Breast epithelium (tissue), 4 donors: ENCODE results near the gene C16orf90. TPM values are rescaled to one million over a fixed set of nuclear protein-coding genes. Genes with fewer than 3 reads are reported as not detected.

Source experiments
- DNase-seq, 2 donors: peaks; one replicate each; pipeline ENCODE4 v3.0.0-alpha.2; 2019; ENCODE audit warnings: low spot score in 2 of 2
- H3K27ac ChIP-seq, 2 donors: fragments of 200-600 bp; sonication (generic) in 1 of 2; one replicate each; pipeline ENCODE4 v1.5.1; 2016 to 2019; ENCODE audit warnings: mild to moderate bottlenecking in 1 of 2
- H3K27me3 ChIP-seq, 2 donors: fragments of 200-600 bp; sonication (generic) in 1 of 2; one replicate each; pipeline versions ENCODE4 v1.5.1 to v1.6.0; 2017 to 2019; ENCODE audit warnings: control low read depth in 1 of 2, mild to moderate bottlenecking in 1 of 2
- H3K36me3 ChIP-seq: fragments of 200-600 bp; one replicate; pipeline ENCODE4 v1.5.1; 2019
- H3K4me1 ChIP-seq, 2 donors: fragments of 200-600 bp; sonication (generic); one replicate each; pipeline ENCODE4 v1.5.1; 2016 to 2019; ENCODE audit warnings: control low read depth in 1 of 2
- H3K4me3 ChIP-seq, 3 donors: fragments of 200-600 bp; sonication (generic); 1 replicate in 2 of 3; 2 replicates in 1 of 3; pipeline ENCODE4 v1.5.1; 2016 to 2019; ENCODE audit warnings: mild to moderate bottlenecking in 3 of 3, moderate library complexity in 2 of 3
- H3K9me3 ChIP-seq, 2 donors: fragments of 200-600 bp; sonication (generic) in 1 of 2; one replicate each; pipeline ENCODE4 v1.5.1; 2016 to 2019; ENCODE audit warnings: control low read depth in 1 of 2
- POLR2A ChIP-seq: fragments of 450-650 bp; IDR thresholded peaks from one replicate; pipeline ENCODE4 v1.6.1; 2016; ENCODE audit warnings: antibody characterized with exemption, mild to moderate bottlenecking, moderate library complexity
- POLR2AphosphoS5 ChIP-seq, 3 donors: sonication (generic); formaldehyde crosslinking; IDR thresholded peaks; one replicate each; pipeline ENCODE4 v1.6.1; 2017; ENCODE audit warnings: antibody characterized with exemption in 3 of 3
- intact Hi-C: fragments of 100-400 bp; cut with DNase I; formaldehyde crosslinking; loops from one replicate; pipeline ENCODE4 v1.15.1; 2023; ENCODE audit warnings: low total_unique reads
- total RNA-seq, 3 donors: library from RNA; depleted of rRNA; stranded (reverse); fragments of >200 nt; gene quantifications; one replicate each; pipeline ENCODE4 v1.1.0, GENCODE V29; 2016
- TF ChIP-seq, protein P1 (sequence below), 3 donors: fragments of 450-650 bp; IDR thresholded peaks; one replicate each; pipeline ENCODE4 v1.5.1; 2016 to 2017; ENCODE audit warnings: antibody characterized with exemption in 3 of 3, mild to moderate bottlenecking in 3 of 3, moderate library complexity in 3 of 3

C16orf90 gene
- total RNA-seq, 3 donors from 2014 or later: not detected

DNA sequence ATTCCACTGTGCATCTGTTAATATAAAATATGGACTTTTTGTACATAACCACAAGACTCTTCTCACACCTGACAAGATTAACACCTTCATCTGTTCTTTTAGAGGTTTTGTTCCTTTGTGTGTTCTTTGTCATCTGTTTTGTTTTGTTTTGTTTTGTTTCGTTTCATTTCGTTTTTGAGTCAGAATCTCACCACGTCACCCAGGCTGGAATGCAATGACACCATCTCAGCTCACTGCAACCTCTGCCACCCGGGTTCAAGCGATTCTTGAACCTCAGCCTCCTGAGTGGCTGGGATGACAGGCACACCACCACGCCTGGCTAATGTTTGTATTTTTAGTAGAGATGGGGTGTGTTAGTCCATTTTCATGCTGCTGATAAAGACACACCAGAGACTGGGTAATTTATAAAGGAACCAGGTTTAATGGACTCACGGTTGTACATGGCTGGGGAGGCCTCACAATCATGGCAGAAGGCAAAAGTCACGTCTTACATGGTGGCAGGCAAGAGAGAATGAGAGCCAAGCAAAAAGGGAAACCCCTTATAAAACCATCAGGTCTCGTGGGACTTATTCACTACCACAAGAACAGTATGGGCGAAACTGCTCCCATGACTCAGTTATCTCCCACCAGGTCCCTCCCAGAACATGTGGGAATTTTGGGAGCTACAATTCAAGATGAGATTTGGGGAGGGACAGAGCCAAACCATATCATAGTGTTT is 22.3 kb downstream of the C16orf90 start:
- intact Hi-C loops: no loop called here
- Histone ChIP-seq H3K4me1 (no peaks in the 10 kb centered on the region), H3K36me3 (no peaks in the 10 kb centered on the region), H3K27me3 (no peaks in the 10 kb centered on the region), H3K27ac (no peak overlapping the region), H3K9me3 (no peaks in the 10 kb centered on the region), H3K4me3 (no peak overlapping the region)
- DNase-seq: no peak
- TF ChIP-seq POLR2A (no peak), POLR2AphosphoS5 (IDR thresholded peaks at IDR 0.05) (no peak)
- TF ChIP-seq, protein P1, sequence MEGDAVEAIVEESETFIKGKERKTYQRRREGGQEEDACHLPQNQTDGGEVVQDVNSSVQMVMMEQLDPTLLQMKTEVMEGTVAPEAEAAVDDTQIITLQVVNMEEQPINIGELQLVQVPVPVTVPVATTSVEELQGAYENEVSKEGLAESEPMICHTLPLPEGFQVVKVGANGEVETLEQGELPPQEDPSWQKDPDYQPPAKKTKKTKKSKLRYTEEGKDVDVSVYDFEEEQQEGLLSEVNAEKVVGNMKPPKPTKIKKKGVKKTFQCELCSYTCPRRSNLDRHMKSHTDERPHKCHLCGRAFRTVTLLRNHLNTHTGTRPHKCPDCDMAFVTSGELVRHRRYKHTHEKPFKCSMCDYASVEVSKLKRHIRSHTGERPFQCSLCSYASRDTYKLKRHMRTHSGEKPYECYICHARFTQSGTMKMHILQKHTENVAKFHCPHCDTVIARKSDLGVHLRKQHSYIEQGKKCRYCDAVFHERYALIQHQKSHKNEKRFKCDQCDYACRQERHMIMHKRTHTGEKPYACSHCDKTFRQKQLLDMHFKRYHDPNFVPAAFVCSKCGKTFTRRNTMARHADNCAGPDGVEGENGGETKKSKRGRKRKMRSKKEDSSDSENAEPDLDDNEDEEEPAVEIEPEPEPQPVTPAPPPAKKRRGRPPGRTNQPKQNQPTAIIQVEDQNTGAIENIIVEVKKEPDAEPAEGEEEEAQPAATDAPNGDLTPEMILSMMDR (IDR thresholded peaks at IDR 0.05): no peak

DNA sequence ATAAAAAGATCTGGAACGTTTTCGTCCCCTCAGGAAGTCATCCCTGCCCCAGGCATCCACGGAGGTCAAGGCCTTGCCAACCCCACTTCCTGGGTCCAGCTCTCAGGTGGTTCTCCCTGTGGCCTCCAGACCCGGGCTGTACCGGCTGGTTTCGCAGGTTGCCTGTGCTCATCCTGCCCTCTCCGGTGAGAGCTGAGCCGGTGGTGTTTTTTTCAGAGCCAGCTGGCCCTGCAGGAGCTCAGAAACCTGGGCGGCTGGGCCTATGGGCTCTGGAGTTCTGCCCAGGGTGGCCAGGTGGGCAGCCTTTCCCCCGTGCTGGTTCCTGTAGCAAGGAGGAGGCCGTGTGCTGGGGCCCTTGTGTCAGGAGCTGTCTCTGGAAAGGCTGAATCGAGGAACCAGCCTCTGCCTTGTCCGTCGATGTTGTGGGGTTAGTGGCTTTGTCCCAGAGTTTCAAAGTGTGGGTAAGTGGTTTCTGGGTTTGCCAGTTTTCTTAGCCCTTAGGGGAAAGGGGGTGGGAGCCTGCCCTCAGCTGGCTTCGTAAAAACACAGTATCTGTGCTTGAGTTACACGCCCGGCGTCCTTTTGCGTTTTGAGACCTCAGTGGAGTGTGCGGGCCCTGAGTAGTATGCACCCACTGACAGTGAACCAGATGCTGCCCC is 23.6 kb downstream of the C16orf90 start:
- intact Hi-C loops: no loop called here
- H3K4me3 ChIP-seq: no peak overlapping the region
- H3K27me3 ChIP-seq: no peaks in the 10 kb centered on the region
- no peaks in the 10 kb centered on the region for H3K36me3 ChIP-seq
- no peaks in the 10 kb centered on the region for H3K9me3 ChIP-seq
- no peak overlapping the region for H3K27ac ChIP-seq
- no peaks in the 10 kb centered on the region for H3K4me1 ChIP-seq
- TF ChIP-seq POLR2AphosphoS5 (IDR thresholded peaks at IDR 0.05) (no peak), POLR2A (no peak)
- TF ChIP-seq, protein P1 (IDR thresholded peaks at IDR 0.05): no peak
- DNase-seq: no peak

DNA sequence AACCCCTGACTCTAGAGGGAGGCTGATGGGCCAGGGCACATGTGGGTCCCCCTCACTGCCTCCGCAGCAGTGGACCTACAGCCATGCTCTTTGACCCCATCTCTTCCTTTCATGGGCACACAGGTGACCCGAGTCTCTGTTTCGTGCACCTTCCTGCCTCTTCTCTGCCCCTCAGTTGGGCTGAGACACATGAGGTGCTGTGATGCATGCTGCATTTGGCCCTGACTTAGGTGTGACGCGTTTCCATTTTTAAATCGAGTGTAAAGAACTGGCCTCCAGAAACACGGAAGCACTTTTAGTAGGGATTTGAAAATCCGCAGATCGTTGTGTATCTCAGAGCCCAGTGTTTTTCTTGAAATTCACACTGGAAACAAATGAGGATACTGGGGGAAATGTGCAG is 24.6 kb downstream of the C16orf90 start:
- Histone ChIP-seq H3K36me3 (no peaks in the 10 kb centered on the region), H3K9me3 (no peaks in the 10 kb centered on the region), H3K4me1 (no peaks in the 10 kb centered on the region), H3K4me3 (no peak overlapping the region), H3K27me3 (no peaks in the 10 kb centered on the region), H3K27ac (no peak overlapping the region)
- no peak for TF ChIP-seq POLR2A
- TF ChIP-seq, protein P1 (IDR thresholded peaks at IDR 0.05): no peak
- TF ChIP-seq POLR2AphosphoS5 (IDR thresholded peaks at IDR 0.05): no peak
- intact Hi-C loops: no loop called here
- DNase-seq: no peak

DNA sequence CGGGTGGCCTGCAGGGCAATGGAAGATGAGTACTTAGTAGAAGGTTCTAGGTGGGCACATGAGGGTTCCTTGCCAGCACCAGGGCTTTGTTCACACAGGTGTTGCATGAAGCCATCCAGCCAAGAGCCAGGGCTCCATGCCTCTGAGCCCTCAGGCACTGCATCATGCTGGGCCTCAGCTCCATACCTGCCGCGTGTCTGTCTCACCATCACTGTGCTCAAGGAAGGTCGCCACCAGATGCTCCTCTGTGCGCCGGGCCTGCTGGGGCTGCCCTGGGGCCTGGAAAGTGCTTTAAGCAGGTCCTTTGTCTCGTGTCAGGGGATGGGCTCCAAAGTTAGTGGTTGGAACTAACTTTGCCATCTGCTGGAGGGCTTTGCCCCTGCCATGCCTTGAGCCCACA is 25.6 kb downstream of the C16orf90 start:
- H3K4me1 ChIP-seq: no peaks in the 10 kb centered on the region
- H3K36me3 ChIP-seq: no peaks in the 10 kb centered on the region
- no peaks in the 10 kb centered on the region for H3K27me3 ChIP-seq
- DNase-seq: no peak
- intact Hi-C loops: no loop called here
- TF ChIP-seq POLR2AphosphoS5 (IDR thresholded peaks at IDR 0.05) (no peak), POLR2A (no peak)
- TF ChIP-seq, protein P1 (IDR thresholded peaks at IDR 0.05): no peak
- H3K9me3 ChIP-seq: no peaks in the 10 kb centered on the region
- no peak overlapping the region for H3K27ac ChIP-seq
- no peak overlapping the region for H3K4me3 ChIP-seq

DNA sequence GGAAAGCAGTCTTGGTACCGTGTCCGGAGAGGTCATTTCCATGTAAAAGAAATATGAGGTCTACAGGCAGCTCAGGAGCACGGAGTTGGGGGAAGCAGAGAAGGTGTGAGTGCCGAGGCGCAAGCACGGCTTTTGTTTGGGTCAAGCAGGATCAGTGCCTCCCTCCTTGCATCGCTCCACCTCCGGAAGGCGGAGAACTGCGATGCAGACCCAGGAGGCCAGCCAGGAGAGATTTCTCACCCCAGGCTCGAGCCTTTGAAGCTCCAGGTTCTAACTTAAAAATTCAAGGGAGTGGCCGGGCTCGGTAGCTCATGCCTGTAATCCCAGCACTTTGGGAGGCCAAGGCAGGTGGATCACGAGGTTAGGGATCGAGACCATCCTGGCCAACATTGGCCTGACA is 26.8 kb downstream of the C16orf90 start:
- Histone ChIP-seq H3K9me3 (no peaks in the 10 kb centered on the region), H3K4me3 (no peak overlapping the region), H3K27ac (no peak overlapping the region), H3K4me1 (no peaks in the 10 kb centered on the region), H3K27me3 (no peaks in the 10 kb centered on the region), H3K36me3 (no peaks in the 10 kb centered on the region)
- no peak for DNase-seq
- intact Hi-C loops: no loop called here
- TF ChIP-seq, protein P1 (IDR thresholded peaks at IDR 0.05): no peak
- TF ChIP-seq POLR2AphosphoS5 (IDR thresholded peaks at IDR 0.05): no peak
- no peak for TF ChIP-seq POLR2A
